ENCODE results near the gene KIF17.

Gene KIF17

DNA sequence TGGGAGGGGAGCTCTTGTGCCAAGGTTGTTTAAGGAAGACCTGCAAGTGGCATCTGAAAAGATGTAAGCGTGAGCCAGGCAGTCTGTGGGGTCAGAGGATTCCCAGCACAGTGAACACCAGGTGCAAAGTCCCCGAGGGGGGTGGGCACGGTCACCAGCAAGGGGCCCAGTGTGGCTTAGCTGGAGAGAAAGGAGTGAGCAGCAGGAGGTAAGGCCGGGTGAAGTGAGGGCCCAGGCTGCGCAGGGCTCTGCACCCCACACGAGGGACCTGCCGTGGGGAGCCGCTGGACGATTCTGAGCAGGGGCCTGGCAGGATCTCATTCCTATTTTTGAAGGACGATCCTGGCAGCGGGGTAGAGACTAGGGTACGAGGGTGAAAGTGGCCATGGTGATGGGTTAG, 60.8 kb downstream of the KIF17 start:
- DNase-seq: no peak

DNA sequence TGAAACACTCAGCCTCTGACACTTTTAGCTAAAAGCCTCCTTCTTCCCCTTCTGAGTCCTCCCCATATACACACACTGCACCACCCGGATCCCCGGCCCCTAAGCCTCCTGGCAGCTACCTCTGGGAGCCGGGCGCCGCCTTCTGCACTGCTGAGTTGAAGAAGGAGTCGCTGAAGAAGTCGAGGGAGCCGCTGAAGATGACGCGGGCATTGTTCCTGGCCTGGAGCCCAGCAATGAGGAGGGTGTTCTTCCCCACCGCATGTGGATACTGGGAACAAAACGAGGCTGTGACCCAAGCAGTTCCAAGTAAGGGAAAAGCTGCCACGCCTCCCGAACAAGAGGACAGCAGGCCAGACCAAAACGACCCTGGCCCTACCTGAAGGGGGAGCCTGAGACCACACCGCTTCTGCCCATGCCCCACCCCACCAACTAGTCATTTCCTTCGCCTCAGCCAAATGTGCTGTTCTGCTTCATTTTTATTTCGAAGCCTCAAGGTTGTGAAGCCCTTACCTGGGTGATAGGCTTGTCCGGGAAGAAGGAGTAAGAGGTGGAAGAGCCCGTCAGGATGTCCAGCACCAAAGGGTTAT, 63.6 kb downstream of the KIF17 start:
- no peak for DNase-seq

DNA sequence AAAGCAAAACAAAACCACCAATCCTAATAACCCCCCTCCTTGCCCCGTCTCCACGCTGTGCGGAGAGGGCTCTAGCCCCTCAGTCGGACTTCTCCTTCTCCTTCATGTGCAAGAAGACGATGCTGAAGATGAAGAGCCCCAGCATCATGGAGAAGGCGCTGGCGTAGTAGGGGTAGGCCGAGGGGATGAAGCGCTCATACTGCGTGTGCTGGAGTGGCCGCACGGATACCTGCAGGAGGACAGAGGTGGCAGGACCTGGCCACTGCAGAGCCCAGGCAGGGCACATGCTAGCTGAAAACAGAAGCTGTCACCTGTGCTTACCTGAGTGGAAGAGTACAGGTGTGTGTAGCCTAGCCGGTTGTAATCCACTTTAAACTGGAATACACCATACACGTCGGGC, 65.5 kb downstream of the KIF17 start:
- no peak for DNase-seq

DNA sequence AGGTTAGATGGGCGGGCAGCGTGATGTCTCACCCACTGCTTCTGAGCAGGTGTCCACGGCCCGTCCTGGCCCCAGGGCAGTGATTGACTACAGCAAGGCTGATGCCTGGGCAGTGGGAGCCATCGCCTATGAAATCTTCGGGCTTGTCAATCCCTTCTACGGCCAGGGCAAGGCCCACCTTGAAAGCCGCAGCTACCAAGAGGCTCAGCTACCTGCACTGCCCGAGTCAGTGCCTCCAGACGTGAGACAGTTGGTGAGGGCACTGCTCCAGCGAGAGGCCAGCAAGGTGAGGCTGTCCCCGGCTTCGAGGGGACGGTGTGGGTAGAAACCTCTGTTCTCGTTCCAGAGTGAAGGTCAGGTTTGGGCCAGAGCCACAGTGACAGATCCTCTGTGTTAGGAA, 68.9 kb downstream of the KIF17 start:
- no peak for DNase-seq

DNA sequence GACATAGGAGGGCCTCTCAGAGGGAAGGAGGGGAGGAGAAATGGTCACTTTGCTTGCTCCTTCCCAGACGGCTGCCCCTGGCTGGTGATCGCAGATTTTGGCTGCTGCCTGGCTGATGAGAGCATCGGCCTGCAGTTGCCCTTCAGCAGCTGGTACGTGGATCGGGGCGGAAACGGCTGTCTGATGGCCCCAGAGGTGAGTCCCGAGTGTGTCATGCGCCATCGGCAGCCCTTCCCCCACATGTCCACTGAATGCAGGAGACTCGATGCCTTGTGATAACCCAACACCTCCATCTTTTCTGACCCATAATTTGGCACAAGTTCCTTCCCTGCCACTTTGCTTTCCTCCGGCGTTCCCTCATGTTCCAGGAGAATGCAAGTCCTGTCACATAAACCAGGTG, 69.4 kb downstream of the KIF17 start:
- DNase-seq: no peak

DNA sequence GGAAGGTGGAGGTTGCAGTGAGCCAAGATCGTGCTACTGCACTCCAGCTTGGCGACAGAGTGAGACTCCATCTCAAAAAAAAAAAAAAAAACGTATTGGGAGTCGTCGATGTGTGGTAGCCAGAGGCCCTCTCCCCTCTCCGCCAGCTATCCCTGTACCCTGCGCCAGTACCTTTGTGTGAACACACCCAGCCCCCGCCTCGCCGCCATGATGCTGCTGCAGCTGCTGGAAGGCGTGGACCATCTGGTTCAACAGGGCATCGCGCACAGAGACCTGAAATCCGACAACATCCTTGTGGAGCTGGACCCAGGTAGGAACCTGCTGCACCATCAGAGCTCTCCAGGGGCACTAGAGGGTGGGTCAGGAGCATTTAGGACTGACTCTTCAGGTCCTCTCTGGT, 72.4 kb downstream of the KIF17 start:
- DNase-seq: no peak

DNA sequence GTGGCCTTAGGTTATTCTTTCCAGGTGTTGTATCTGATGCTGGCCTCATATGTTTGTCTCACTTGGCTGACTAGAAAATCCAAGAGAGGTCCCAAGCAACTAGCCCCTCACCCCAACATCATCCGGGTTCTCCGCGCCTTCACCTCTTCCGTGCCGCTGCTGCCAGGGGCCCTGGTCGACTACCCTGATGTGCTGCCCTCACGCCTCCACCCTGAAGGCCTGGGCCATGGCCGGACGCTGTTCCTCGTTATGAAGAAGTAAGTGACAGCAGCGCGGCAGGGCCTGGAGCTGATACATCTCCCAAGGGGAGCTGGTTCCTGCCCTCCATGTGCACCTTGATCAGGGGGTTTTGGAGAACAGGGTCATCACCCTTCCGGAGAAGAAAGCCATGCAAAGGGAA, 73.4 kb downstream of the KIF17 start:
- no peak for DNase-seq

DNA sequence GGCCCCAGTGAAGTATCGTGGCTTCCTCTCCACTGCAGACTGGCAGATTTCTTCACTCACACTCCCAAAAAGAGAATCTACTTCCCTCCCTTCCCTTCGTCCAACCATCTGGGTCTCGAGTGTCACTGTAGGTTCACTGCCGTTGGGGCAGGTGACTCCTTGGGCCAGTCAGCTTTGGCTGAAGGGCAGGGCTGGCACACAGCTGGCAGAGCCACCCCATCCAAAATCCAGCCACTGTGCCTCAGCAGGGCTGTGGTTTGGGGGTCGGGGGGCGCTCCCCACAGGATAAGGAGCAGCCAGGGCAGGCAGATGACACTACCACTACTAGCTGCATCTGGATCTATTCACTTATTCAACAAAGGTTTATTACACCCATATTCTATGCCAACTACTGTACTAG, 74.7 kb downstream of the KIF17 start:
- no peak for DNase-seq

DNA sequence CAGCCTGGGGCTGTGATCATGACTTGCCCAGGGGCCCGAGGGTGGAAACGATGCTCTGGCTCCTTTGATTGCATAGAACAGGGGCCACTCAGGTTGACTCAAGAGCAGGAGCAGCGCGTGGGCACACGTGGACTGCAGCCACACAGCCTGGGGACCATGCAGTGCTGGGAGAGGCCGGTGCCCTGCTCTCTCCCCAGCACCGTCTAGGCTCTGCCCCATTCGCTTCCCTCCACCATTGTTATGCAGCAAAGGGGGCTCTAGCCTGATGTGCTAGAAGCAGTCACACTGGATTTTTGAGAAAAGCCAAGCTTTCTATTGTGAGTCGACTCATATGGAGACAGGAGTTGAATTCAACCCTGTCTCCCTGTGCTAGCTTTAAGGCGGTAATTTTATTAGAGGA, 75.8 kb downstream of the KIF17 start:
- no peak for DNase-seq

DNA sequence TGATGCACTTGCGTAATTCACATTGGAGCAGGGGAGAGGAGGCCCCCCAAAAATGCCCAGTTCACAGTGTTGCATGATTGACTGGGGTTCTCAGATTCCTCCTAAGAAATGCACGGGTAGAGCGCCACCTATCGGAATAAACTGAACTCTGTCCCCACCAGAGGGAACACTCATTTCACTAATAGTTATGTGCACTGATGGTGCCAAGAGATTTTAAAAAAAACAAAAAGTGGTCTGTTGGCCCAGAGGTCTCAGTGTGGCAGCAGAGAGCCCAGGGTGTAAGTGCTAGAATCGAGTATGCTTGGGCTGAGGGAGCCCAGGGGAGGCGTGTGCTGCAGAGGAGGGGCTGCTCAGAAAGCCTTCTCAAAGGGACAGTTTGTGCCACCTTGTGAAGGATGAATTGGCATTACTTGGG, 77.6 kb downstream of the KIF17 start:
- DNase-seq: peak in 2 of 4 experiments; percentile 24 to 28

DNA sequence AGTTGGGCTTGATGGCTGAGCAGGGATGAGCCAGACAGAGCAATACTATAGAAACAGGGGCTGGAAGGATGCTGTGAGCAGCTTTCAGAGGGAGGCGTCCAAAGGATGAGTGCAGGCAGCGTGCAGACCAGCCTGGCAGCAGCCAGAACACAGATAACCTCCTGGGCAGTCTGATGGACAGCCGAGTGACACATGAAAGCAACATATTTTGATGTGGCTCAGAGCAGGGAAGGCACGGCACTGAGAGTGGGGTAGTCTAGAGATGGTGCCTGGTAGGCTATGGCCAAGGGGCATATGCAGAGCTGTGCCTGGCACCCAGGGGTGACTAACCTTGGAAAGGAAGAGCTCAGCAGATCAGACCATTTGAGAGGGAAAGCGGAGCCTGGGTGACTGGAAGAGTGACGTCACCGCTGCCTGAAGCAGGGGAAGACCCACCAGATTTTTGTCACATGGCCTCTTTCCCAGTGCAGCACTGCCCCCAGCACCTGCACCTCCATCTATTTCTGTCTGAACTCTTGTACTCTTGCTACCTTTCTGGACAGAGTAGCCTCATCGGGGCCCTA, 80.9 kb downstream of the KIF17 start:
- no peak for DNase-seq

DNA sequence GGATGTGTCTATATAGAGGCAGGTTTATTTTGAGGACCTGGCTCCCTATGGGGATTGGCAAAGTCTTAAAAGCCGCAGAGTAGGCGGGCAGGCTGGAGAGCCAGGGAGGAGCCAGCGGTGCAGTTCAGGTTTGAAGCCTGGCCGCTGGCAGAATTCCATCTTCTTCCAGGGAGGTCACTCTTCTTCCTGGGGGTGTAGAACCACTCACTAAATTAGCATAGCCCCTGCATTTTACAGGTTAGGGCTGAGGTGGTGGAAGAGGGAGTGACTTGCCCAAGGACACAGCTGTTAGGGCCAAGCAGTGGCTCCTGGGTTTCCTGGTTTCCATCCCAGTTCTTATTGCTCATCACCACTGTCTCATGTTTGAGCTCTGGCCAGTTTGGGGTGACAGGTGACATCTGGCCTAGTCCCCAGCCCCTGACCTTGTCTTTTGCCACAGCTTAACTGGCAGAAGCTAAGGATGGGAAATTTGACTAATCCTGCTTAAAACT, 83.2 kb downstream of the KIF17 start:
- DNase-seq: peak in 1 of 4 experiments; percentile 3

DNA sequence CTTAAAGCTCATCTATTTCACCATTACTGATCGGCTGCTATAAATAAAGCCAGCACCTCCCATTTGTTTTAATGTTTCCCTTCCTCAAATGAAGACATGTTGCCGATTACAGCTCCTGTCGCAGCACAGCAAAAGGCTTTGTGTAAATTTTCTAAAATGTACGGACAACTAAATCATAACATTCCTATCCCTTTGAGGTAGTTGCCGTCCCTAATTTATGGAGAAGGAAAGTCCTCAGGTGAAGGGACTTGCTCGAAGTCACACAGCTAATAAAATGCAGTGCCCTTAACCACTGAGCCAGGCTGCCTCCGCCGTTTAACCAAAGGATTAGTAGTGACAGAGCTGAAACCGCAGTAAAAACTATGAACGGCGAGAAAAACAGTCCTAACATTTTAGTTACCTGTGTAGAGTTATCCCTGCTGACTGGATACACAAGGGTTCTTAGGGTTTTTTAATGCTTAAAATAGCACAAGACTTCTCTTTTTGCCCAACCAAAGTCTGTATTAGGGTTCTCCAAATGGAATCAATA, 83.7 kb downstream of the KIF17 start:
- DNase-seq: no peak

DNA sequence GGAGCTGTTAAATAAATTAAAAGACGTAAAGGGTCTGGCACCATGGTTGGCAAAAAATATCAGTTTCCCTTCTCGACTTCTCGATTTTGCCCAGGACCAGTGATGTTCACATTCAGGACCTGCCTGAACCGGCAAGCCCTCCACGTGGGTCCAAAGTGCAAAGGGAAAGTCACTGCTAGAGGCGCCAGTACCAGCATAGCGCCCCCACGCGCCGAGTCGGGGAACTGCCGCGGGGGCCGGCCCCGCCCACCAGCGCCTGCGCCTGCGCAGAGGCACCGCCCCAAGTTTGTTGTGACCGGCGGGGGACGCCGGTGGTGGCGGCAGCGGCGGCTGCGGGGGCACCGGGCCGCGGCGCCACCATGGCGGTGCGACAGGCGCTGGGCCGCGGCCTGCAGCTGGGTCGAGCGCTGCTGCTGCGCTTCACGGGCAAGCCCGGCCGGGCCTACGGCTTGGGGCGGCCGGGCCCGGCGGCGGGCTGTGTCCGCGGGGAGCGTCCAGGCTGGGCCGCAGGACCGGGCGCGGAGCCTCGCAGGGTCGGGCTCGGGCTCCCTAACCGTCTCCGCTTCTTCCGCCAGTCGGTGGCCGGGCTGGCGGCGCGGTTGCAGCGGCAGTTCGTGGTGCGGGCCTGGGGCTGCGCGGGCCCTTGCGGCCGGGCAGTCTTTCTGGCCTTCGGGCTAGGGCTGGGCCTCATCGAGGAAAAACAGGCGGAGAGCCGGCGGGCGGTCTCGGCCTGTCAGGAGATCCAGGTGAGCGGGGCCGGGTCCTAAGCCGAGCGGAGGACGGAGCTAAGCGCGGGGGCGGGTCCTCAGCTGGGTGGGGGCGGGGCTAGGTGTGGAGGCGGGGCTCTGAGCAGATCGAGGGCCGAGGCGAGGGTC, 84.4 kb downstream of the KIF17 start, which contains the start of gene PINK1:
TSS of gene PINK1 (plus strand) at position 269 of the 875 bp plus-strand sequence. CDS start at position 360, 91 bp downstream.
- peak; percentile 75 to 85 (median 79) for DNase-seq

DNA sequence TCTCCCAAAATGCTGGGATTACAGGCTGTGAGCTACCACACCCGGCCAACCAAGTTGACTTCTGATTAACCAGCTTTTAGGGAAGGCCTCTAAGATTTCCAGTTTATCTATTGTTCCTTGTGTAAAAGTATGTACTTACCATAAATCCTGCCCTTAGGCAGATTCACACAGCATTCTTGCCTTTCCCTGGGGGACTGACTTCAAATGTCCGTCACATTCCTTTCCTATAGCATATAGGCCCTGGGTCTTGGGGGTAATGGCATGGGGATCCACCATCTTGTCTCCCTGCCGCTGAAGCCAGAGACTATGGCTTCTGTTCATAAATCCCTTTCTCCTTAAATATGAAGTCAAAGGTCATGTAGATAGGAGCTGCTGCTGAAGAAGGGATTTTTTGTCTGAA, 85.4 kb downstream of the KIF17 start:
- no peak for DNase-seq

DNA sequence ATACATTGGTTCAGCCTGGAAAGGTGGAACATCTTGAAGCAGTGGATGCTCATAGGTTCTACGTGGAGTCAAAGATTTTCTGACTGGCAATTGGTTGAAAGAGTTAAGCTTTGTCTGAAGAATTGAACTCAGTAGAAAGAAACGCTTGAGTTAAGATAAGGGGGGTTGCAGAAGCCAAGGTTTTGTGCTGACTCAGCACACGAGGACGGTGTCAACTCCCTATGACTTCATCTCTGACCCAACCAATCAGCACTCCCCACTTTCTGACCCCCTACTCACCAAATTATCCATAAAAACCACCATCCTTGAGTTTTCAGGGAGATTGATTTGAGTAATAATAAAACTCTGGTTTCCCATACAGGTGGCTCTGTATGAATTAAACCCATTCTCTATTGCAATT, 87.1 kb downstream of the KIF17 start:
- no peak for DNase-seq

DNA sequence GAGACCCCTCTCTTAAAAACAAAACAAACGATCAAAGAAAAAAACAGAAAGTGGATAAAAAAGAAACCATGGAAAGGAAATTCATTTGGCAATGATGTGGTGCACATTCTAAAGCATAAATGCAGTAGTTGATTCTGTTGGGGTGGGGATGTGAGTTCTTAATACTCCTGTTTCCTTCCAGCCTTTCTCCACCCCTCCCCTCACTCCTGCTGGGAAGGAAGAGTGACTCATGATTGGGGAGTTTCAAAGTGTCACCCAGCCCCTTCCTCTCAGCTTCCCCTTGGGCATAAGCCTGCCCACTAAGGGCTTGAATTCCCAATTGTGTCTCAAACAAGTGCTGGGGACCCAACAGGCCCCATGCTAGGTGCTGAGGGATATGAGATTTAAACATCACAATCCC, 91.3 kb downstream of the KIF17 start:
- DNase-seq: no peak

DNA sequence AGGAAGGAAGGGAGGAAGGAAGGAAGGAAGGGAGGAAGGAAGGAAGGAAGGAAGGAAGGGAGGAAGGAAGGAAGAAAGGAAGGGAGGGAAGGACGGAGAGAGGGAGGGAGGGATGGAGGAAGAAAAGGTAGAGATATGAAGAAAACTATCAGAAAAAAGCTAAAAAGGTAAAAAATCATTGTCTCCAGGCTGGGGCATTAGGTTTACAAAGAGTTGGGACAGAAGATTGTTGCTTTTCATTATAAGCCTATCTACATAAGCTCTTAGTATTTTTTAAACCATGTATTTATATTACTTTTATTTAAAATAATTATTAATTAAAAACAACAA, 91.7 kb downstream of the KIF17 start:
- DNase-seq: no peak

DNA sequence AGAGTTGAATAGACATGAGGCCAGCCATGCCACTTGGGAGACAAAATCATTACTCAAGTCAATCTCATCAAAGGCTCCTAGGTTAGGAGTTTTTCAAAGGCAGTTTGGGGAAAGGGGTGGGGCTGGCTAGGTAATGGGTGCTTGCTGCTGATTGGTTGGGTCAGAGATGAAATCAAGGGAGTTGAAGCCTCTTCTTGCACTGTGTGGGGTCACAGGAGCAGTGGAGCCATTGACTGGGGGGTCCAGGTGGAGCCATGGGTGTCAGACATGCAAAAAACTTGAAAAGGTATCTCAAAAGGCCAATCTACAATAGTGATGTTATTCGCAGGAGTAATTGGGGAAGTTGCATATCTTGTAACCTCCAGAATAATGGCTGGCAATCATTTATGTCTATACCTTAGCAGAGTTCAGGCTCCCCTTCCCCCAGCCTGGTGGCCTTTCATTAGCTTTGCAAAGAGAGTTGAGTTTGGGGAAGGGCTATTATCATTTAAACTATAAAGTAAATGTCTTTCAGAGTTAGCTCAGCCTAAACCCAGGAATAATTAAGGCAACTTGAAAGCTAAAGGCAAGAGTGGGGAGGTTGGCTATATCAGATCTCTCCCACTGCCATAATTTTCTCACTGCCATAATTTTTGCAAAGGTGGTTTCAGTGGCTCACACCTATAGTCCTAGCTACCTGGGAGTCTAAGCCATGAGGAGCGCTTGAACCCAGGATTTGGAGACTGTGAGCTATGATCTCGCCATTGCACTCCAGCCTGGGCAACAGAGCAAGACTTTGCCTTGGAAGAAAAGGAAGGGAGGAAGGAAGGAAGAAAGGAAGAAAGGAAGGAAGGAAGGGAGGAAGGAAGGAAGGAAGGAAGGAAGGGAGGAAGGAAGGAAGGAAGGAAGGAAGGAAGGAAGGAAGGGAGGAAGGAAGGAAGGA, 92.4 kb downstream of the KIF17 start:
- DNase-seq: no peak

DNA sequence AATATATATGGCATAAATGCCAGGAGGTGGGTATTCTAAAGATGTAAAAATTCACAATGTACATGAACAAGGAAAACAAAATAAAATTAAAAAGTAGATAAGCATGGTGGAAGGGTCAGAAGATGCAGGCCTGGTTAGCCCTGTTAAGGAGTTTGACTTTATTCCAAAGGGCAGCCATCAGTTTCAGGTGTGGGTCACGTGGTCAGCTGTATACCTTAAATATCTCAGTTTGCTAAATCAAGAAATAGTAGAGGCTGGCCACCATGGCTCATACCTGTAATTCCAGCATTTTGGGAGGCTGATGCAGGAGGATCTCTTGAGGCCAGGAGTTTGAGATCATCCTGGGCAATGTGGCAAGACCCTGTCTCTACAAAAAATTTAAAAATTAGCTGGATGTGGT, 93.1 kb downstream of the KIF17 start:
- DNase-seq: no peak

DNA sequence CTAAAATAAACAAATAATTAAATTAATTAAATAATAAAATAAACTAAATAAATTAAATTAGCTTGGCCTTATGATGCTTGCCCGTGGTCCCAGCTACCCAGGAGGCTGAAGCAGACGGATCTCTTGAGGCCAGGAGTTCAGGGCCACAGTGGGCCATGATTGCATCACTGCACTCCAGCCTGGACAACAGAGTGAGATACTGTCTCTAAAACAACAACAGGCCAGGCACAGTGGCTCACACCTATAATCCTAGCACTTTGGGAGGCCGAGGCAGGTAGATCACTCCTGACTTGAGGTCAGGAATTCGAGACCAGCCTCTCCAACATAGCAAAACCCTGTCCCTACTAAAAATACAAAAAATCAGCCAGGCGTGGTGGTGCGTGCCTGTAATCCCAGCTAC, 96.8 kb downstream of the KIF17 start:
- no peak for DNase-seq

DNA sequence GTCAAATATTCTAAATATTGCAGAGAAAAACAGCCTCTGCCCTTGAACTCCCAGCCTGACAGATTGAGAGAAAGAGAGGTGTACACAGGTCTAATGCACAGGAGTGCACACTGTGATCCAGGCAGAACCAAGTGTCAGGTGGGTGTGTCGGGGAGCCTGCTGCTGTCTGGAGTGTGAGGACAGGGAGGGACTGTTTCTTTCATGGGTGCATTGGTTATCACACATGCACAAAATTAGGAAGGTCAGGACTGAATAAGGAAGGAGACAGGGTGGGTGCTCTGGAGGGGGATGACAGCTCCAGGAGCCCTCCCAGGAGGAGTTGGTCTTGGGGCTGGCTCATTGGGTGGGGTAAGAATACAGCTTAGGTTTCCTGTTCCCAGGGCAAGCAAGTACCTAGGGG, 97.8 kb downstream of the KIF17 start:
- no peak for DNase-seq

DNA sequence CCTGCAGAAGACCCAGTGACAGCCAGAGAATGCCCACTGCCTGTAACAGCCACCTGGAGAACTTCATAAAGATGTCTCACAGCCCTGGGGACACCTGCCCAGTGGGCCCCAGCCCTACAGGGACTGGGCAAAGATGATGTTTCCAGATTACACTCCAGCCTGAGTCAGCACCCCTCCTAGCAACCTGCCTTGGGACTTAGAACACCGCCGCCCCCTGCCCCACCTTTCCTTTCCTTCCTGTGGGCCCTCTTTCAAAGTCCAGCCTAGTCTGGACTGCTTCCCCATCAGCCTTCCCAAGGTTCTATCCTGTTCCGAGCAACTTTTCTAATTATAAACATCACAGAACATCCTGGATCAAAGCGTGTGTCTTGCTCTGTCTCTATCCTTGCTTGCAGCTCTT, 99.3 kb downstream of the KIF17 start:
- no peak for DNase-seq

Measured in activated naive CD4-positive, alpha-beta T cell (primary cell).